ENCODE results near the gene BBS5.
"Not testable (repeated sequence)": the region's sequence is repeated elsewhere in the genome, so short reads cannot be mapped to it uniquely, and the experiment has no call there.

Gene BBS5

DNA sequence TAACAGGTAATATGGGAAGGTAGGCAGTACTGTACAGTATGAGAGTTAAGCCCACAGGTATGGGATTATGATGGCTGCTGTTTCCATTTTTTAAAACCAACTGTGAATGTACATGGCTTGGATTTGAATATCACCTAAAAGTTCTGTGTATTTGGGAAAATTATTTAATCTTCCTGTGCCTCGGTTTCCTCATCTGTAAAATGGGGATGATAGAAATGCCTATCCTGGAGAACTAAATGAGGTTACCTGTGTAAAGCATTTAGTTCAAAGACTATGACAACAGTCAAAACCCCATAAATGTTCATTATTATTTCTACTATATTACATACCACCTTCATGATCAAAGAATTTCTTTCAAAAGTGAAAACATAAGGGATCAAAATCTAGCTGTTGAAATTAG is 33.8 kb downstream of the BBS5 start:
- DNase-seq (ENCODE audit: low read depth), result no peak
- no peak overlapping the region for H3K4me3 ChIP-seq (ENCODE audit: low read depth, low read length)
- TF ChIP-seq, protein P1, sequence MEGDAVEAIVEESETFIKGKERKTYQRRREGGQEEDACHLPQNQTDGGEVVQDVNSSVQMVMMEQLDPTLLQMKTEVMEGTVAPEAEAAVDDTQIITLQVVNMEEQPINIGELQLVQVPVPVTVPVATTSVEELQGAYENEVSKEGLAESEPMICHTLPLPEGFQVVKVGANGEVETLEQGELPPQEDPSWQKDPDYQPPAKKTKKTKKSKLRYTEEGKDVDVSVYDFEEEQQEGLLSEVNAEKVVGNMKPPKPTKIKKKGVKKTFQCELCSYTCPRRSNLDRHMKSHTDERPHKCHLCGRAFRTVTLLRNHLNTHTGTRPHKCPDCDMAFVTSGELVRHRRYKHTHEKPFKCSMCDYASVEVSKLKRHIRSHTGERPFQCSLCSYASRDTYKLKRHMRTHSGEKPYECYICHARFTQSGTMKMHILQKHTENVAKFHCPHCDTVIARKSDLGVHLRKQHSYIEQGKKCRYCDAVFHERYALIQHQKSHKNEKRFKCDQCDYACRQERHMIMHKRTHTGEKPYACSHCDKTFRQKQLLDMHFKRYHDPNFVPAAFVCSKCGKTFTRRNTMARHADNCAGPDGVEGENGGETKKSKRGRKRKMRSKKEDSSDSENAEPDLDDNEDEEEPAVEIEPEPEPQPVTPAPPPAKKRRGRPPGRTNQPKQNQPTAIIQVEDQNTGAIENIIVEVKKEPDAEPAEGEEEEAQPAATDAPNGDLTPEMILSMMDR (IDR thresholded peaks at IDR 0.05; ENCODE audit: low read depth, low read length), result no peak
- TF ChIP-seq POLR2A (IDR thresholded peaks at IDR 0.05; ENCODE audit: extremely low read depth, insufficient read length), result no peak
- TF ChIP-seq, protein P2, sequence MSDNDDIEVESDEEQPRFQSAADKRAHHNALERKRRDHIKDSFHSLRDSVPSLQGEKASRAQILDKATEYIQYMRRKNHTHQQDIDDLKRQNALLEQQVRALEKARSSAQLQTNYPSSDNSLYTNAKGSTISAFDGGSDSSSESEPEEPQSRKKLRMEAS (IDR thresholded peaks at IDR 0.05; ENCODE audit: low read depth, low read length), result no peak
- TF ChIP-seq MYC (IDR thresholded peaks at IDR 0.05; ENCODE audit: low read depth, low read length), result no peak

GRCh38 chr2:169513926-169514325 is 34.6 kb downstream of the BBS5 start:
- H3K4me3 ChIP-seq (ENCODE audit: low read depth, low read length), result no peak overlapping the region
- TF ChIP-seq, protein P2 (IDR thresholded peaks at IDR 0.05; ENCODE audit: low read depth, low read length), result no peak
- TF ChIP-seq MYC (IDR thresholded peaks at IDR 0.05; ENCODE audit: low read depth, low read length), result no peak
- TF ChIP-seq, protein P1 (IDR thresholded peaks at IDR 0.05; ENCODE audit: low read depth, low read length), result no peak
- no peak for TF ChIP-seq POLR2A (IDR thresholded peaks at IDR 0.05; ENCODE audit: extremely low read depth, insufficient read length)
- no peak for DNase-seq (ENCODE audit: low read depth)

DNA sequence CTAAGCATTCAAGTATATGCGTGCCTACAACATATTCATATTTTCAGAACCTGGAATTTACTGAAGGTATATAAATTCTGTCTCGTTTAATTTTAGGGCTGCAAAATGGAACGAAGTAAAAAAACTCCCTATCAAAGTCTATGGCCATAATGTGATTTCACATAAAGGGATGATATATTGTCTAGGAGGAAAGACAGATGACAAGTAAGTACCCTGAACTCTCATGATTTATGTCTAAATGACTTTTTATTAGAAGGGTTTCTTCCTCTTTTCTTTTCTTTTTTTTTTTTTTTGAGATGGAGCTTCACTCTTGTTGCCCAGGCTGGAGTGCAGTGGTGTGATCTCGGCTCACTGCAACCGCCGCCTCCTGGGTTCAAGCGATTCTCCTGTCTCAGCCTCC is 35.5 kb downstream of the BBS5 start:
- H3K4me3 ChIP-seq (ENCODE audit: low read depth, low read length); DNase-seq (ENCODE audit: low read depth): not testable (repeated sequence)

- not testable (repeated sequence) for H3K4me3 ChIP-seq (ENCODE audit: low read depth, low read length); DNase-seq (ENCODE audit: low read depth)
Measured at GRCh38 chr2:169516488-169516995, 37.2 kb downstream of the BBS5 start.

DNA sequence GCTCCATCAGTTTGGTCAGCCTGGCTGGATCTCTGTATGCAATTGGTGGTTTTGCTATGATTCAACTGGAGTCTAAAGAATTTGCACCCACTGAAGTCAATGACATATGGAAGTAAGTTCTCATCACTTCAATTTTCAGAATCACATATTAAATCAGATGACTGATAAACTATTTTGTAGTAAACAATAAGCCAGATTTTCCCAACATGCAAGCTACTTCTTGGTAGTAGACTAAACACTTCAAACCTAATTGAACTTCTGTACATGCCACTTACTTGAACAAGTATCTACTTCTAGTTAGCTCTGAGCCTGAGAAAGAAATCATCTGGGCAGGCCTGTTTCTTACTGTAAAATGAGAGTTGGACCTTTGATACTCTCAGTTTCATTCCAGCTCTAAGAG is 41.6 kb downstream of the BBS5 start:
- no peak overlapping the region for H3K4me3 ChIP-seq (ENCODE audit: low read depth, low read length)
- no peak for DNase-seq (ENCODE audit: low read depth)
- no peak for TF ChIP-seq MYC (IDR thresholded peaks at IDR 0.05; ENCODE audit: low read depth, low read length)
- no peak for TF ChIP-seq POLR2A (IDR thresholded peaks at IDR 0.05; ENCODE audit: extremely low read depth, insufficient read length)
- TF ChIP-seq, protein P2 (IDR thresholded peaks at IDR 0.05; ENCODE audit: low read depth, low read length), result no peak
- TF ChIP-seq, protein P1 (IDR thresholded peaks at IDR 0.05; ENCODE audit: low read depth, low read length), result no peak

DNA sequence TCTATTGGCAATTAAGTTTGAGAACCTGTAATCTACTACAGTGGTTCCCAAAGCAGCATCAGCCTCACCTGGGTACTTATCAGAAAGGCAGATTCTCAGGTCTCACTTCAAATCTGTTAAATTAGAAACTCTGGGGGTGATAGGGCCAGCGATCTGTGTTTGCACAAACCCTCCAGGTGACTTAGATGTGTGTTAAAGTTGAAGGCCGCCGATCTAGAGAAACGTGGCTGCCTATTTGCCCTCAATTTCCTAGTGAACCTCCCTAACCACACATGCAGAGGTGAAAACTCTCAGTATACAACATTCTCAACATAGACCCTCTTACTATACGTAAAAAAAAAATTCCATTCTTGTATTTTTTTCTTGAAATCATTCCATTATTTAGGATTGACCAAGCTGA is 44.4 kb downstream of the BBS5 start:
- no peak for DNase-seq (ENCODE audit: low read depth)
- H3K4me3 ChIP-seq (ENCODE audit: low read depth, low read length), result no peak overlapping the region
- TF ChIP-seq, protein P1 (IDR thresholded peaks at IDR 0.05; ENCODE audit: low read depth, low read length), result no peak
- TF ChIP-seq, protein P2 (IDR thresholded peaks at IDR 0.05; ENCODE audit: low read depth, low read length), result no peak
- TF ChIP-seq MYC (IDR thresholded peaks at IDR 0.05; ENCODE audit: low read depth, low read length), result no peak
- no peak for TF ChIP-seq POLR2A (IDR thresholded peaks at IDR 0.05; ENCODE audit: extremely low read depth, insufficient read length)

DNA sequence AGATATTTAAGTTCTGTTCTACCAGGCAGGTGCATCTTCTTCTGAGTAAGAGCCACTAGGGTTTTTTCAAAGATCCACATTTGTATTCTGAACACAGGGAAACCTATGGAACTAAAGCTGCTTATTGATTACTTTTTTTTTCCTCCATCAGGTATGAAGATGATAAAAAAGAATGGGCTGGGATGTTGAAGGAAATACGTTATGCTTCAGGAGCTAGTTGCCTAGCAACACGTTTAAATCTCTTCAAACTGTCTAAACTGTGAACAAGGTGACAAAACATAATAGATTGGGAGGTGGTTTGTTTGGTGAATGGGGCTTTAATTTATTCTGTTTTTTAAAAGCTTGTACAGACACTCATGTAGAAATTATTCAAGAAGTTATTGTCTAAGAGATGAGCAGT is 46.1 kb downstream of the BBS5 start:
- no peak for DNase-seq (ENCODE audit: low read depth)
- TF ChIP-seq, protein P2 (IDR thresholded peaks at IDR 0.05; ENCODE audit: low read depth, low read length), result no peak
- TF ChIP-seq MYC (IDR thresholded peaks at IDR 0.05; ENCODE audit: low read depth, low read length) (no peak), POLR2A (IDR thresholded peaks at IDR 0.05; ENCODE audit: extremely low read depth, insufficient read length) (no peak)
- TF ChIP-seq, protein P1 (IDR thresholded peaks at IDR 0.05; ENCODE audit: low read depth, low read length), result no peak
- no peak overlapping the region for H3K4me3 ChIP-seq (ENCODE audit: low read depth, low read length)
